Hypothalamus (tissue), 51 donors: ENCODE measurements around the gene SCFD2.
"Not testable (repeated sequence)": the region's sequence is repeated elsewhere in the genome, so short reads cannot be mapped to it uniquely, and the experiment has no call there.

Source experiments
- DNase-seq, 51 donors: peaks; one replicate each; lab custom pipeline; 2025; lab: John Stamatoyannopoulos, UW

Gene SCFD2

GRCh38 chr4:53365486-53366300 is at the start of gene SCFD2:
Gene SCFD2 (minus strand): TSS chr4:53366061.
- DNase-seq: peak; percentile 64 to 99 (median 95)

GRCh38 chr4:53409479-53409878 is 43.6 kb upstream of the SCFD2 start:
- not testable (repeated sequence) for DNase-seq

- no peak for DNase-seq
Measured at GRCh38 chr4:53380221-53380620, 14.4 kb upstream of the SCFD2 start.

GRCh38 chr4:53378171-53378482 is 12.3 kb upstream of the SCFD2 start:
- DNase-seq: no peak

- peak; percentile 34 to 95 (median 83) for DNase-seq
Measured at GRCh38 chr4:53377319-53378170, 11.7 kb upstream of the SCFD2 start, which contains the start of gene FIP1L1. Gene FIP1L1 (plus strand): TSS chr4:53377641. CDS start chr4:53377839, 198 bp downstream.

GRCh38 chr4:53376900-53377299 is 11.0 kb upstream of the SCFD2 start:
- DNase-seq: peak in 1 of 51 donors; percentile 30

GRCh38 chr4:53374777-53375258 is 9.0 kb upstream of the SCFD2 start:
- DNase-seq: no peak

GRCh38 chr4:53371843-53372521 is 6.1 kb upstream of the SCFD2 start:
- DNase-seq: no peak

- DNase-seq: no peak
Measured at GRCh38 chr4:53371049-53371448, 5.2 kb upstream of the SCFD2 start.

GRCh38 chr4:53367721-53368120 is 1.9 kb upstream of the SCFD2 start:
- no peak for DNase-seq

- no peak for DNase-seq
Measured at GRCh38 chr4:53366301-53366716, 448 bp upstream of the SCFD2 start.

- DNase-seq: peak in 1 of 51 donors; percentile 1
Measured at GRCh38 chr4:53365121-53365485, 758 bp downstream of the SCFD2 start.

GRCh38 chr4:53364624-53365023 is 1.2 kb downstream of the SCFD2 start:
- DNase-seq: no peak

GRCh38 chr4:53362093-53362492 is 3.8 kb downstream of the SCFD2 start:
- no peak for DNase-seq

GRCh38 chr4:53361451-53361850 is 4.4 kb downstream of the SCFD2 start:
- DNase-seq: no peak

- DNase-seq: no peak
Measured at GRCh38 chr4:53355930-53356521, 9.8 kb downstream of the SCFD2 start.

GRCh38 chr4:53354012-53354722 is 11.7 kb downstream of the SCFD2 start:
- DNase-seq: no peak

- DNase-seq: no peak
Measured at GRCh38 chr4:53349091-53349491, 16.8 kb downstream of the SCFD2 start.

- DNase-seq: no peak
Measured at GRCh38 chr4:53348046-53348445, 17.8 kb downstream of the SCFD2 start.
